Vagina (tissue), 2 donors: Measurements from ENCODE around the gene ENKUR.

Experiments used
- CTCF ChIP-seq, 3 experiments: fragments of 450-650 bp in 2 of 3; fragments of 200-600 bp in 1 of 3; sonication (generic) in 1 of 3; IDR thresholded peaks; one replicate each; pipeline ENCODE4 v1.5.1; 2017 to 2019; ENCODE audit warnings: antibody characterized with exemption in 3 of 3, mild to moderate bottlenecking in 2 of 3, moderate library complexity in 2 of 3
- POLR2AphosphoS5 ChIP-seq, 2 donors: sonication (generic); formaldehyde crosslinking; IDR thresholded peaks; one replicate each; pipeline ENCODE4 v1.9.0; 2017; ENCODE audit warnings: antibody characterized with exemption in 2 of 2, mild to moderate bottlenecking in 2 of 2, low read depth in 1 of 2; ENCODE audit not compliant: insufficient read depth in 1 of 2

GRCh38 chr10:25036381-25036780, 20.4 kb upstream of the ENKUR start:
- TF ChIP-seq POLR2AphosphoS5 (IDR thresholded peaks at IDR 0.05; ENCODE audit: insufficient read depth in 1 of 2, low read depth in 1 of 2) (no peak), CTCF (IDR thresholded peaks at IDR 0.05) (no peak)
